GM18526 (cell line): ENCODE results near the gene MORN5.

Source experiments
- POLR2A ChIP-seq: IDR thresholded peaks from 3 replicates; pipeline ENCODE4 v1.6.1; 2011; ENCODE audit not compliant: insufficient read length; ENCODE audit errors: extremely low read depth

The MORN5 gene

DNA sequence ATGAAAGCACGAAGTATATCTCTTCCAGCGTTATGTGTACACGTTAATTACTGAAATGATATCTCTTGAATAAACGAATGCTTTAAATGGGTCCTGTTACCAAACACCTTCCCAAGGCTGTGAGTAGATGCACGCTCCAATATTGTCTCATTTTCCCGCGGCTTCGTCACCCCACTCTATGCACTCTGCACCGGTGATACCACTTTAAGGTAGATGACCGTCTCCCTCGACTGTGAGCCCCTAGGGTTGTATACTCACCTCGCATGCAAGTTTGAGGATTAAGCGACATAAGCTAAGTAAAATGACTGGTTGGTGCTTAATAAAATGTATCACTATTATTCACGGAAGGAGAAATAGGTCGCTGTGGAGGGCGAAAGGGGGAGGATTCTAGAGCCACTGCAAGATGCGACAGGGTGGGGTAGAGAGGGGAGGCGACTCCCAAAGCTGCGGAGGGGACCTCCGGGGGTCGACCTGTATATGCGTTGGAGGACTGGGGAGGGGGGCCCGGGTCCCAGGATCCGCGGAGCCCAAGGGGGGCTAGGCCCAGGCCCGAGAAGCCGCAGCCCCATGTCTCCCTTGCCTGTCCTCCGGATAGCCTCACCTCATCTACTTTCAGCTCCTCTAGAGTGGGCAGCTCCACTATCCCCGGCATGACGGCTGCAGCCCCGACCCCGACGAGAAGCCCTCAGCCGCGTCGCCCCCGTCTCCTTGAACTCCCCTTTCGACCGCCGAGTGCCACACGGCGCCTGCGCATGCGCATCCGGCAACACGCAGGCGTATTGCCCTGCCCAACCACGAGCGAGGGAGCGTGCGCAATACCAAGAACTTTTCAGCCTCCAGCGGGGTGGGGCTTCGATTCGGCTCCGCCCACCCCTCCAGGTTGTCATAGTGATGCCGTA, at the start of gene MORN5, which contains the start of gene NDUFA8:
MORN5 (plus strand) TSS at position 883 of the 899 bp plus-strand sequence. CDS start 65 bp downstream, outside the sequence.
NDUFA8 (minus strand) TSS at position 754 of the 899 bp plus-strand sequence; CDS start at position 652, 102 bp downstream.
- peak; percentile 80 for TF ChIP-seq POLR2A

DNA sequence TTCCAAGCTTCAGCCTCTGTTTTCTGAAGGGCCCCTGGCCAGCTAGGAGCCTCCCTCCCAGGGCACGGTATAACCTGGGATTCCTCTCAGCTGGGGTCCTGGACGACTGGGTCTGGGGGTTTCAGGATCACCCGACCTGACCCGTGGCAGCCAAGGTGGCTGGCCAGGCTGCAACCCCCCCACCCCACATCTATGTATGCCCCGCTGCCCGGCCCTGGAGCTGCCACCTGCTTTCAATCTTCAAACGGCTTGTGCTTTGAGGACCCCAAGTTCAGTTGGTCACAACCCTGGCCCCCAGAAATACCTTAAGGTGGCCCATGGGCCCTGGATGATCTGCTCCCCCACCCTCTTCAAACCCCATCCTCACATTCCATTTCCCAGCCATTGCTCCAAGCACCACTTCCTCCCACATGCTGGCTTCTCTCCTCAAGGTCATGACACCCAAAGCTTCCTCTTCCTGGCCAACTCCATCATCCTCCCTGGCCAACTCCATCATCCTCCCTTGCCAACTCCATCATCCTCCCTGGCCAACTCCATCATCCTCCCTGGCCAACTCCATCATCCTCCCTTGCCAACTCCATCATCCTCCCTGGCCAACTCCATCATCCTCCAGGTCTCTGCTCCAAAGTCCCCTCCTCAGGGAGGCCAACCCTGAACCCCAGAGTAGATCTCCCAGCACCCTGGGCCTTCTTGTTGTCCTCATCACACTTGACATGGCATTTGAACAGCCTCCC, 49.4 kb upstream of the MORN5 start:
- no peak for TF ChIP-seq POLR2A

DNA sequence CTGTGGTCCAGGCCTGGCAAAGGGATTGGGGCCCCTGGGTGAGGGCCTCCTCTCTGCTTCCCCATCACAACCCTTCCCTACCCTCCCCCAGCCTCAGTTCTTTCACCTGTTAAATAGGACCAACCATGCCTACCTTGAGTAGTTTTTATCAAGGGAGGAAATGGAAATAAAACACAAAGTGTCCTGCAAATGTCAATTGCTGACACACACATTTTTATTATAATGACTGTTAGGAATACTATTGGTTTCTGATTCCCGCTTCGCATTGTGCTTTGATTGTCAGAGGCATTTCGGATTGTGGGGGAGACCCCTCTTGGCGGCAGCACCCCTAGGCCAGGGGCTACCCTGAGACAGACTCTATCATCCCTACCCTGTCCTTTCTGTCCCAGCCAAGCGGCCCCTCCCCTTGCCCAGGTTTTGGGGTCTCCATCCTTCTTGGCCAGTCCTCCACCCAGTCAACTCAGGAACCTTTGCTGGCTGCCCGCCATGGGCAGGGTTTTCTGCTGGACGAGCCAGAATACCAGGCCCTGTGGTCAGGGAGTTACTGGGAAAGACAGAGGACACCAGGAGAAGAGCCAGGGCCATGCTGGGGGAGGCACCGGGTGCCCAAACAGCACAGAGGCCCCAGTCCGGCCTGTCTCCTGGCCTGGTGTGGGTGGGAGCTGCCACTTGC, 48.2 kb upstream of the MORN5 start:
- no peak for TF ChIP-seq POLR2A

DNA sequence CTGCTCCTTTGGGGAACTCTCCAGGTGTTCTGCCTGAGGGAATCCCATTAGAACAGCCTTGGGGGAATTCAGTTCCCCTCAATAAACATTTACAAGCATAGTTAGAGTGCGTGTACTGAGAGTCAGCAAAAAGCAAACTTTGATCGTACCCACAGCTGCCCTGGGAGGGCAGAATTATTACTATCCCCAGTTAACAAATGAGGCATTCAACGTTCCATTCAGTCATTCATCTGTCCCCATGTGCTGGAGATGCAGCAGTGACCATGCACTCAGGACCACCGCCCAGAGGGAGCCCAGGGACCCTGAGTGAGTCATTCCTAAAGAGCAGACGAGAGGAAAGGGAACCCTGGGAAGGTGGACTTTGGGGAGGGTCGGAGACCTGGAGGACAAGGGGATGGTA, 47.5 kb upstream of the MORN5 start:
- no peak for TF ChIP-seq POLR2A

DNA sequence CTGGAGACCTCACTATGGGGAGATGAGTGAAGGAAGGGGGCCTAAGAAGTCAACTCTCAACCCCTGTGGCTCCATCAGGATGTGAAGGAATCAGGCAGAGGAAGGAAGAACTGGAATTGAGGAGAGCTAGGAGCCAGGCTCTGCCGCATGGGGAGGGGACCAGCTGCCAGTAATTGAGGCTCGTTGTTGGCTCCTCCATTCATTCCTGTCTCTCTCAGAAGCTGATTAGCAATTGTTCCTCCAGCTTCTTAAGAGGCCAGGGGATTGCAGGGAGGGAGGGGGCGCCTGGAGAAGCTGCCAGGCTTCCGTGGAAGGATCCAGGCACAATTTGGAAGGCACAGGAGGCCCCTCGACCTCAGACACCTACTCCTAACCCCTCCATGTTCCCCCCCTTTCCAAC, 46.1 kb upstream of the MORN5 start:
- TF ChIP-seq POLR2A, result no peak

DNA sequence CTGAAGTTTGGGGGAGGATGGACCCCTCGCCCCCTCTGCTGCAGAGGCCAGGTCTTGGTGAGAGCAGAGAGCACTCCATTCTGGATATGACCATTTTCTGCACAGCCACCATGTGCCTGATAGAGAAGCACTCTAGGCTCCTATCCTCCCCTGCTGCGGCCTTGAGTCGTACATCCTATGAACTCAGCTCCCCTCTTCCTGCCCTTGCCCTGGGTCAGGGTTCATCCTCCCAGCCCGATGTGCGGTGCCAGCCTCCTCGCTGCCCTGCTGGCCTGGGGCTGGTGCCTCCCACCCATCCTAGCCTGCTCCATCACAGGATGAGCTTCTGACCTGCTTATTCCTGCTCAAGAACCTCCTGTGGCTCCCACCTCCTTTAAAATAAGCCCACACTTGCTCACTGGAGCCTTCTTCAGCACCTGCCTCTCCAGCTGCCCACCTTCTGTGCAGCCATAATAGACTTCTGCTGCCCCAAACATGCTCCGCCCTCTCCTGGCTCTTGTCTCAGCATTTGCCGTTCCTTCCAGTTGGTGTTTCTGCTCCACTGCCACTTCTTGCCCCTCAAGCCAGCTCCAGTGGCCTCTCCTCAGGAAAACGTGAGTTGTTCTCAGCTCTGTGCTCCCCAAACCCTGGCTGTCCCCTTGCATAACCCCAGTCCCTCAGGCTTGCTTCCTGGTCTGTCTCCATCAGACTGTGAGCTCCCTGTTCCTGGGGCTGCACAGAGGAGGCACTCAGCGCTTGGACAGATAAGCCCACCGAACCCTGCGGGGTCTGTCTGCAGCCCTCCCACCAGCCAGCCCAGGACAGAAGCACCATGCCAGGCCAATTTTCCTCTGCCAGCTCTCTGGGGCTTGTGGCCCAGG, 44.3 kb upstream of the MORN5 start:
- TF ChIP-seq POLR2A, result no peak

DNA sequence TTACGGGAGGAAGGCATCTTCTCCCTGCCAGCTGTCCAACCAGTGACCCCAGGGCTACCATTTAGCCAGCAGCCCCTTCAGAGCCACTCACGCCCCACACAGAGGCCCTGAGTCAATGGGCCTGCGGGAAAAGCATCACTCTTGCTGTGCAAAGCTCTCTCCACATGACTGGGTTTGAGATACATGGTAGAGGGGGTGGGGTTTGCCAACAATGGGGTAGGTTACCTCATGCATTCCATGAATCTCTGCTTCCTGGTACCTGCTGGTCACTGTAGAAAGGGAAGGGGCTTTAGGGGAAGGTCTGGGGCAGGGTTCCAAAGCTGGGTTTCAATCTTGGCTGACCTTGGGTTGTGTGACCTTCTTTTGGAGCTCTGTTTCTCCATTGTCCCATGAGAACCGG, 43.7 kb upstream of the MORN5 start:
- no peak for TF ChIP-seq POLR2A

DNA sequence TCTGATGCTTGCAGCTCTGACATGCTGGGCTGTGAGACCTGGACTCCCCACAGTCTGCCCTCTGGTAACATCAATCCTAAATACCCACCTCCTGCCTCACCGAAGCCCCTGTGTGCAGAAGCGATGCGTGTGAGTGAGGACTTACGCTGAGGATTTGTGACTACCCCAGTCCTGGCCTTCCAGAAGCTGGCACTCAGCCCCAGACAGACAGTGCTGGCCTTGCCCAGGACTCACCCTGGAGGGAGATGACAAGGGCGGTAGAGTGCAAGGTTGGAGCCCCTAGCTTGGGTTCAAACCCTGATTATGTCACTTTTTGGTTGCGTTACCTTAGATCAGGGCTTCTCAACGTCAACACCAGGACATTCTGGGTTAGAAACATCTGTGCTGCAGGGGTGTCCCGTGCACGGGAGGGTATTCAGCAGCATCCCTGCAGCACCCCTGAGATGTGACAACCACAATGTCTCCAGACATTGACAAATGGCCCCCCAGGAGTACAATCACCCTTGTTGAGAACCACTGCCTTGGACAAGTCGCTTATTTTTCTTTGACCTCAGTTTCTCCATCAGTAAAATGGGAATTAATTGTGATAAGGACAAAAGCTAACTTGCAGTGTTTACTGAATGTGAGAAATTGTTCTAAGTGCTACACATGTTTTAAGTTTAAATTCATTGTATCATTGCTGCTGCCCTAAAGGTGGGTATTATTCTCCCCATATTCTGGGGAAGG, 43.1 kb upstream of the MORN5 start:
- no peak for TF ChIP-seq POLR2A

DNA sequence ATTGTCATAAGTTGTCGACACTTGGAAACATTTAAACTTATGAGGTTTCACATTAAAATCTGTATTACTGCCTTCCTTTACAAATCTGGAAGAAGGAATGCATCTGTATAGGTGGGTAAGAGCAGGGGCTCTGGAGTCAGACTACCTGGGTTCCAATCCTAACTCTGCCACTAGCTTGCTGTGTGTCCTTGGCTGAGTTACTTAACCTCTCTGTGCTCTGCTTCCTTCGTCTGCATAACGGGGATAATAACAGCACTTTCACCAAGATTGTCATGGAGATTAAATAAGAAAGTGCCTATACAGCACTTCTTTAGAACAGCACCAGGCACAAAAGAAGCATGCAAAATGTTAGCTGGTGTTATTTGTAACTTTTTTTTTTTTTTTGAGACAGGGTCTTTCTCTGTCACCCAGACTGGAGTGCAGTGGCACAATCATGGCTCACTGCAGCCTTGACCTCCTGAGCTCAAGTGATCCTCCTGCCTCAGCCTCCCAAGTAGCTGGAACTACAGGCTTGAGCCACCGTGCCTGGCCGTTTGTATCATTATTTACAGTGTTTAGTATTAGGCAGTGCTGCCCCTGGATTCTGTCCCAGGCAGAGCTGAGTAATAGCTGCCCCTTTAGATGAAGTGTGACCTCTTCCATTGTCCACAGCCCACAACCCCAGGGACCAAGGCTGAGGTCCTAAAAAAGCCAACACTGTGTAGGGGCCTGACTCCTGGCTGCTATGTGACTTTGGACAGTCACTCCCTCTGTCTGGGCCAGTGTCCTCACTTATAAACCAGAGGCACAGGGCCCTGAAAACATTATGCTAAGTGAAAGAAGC, 41.2 kb upstream of the MORN5 start:
- TF ChIP-seq POLR2A, result no peak

DNA sequence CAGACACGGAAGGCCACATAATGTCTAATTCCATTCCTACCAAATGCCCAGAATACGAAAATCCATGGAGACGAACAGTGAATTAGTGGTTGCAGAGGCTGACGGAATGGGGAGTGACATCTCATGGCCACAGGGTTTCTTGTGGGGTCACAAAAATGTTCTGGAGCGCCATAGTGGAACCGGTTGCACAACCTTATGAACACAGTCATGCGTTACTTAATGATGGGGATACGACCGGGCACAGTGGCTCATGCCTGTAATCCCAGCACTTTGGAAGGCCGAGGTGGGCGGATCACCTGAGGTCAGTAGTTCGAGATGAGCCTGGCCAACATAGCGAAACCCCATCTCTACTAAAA, 40.6 kb upstream of the MORN5 start:
- no peak for TF ChIP-seq POLR2A

DNA sequence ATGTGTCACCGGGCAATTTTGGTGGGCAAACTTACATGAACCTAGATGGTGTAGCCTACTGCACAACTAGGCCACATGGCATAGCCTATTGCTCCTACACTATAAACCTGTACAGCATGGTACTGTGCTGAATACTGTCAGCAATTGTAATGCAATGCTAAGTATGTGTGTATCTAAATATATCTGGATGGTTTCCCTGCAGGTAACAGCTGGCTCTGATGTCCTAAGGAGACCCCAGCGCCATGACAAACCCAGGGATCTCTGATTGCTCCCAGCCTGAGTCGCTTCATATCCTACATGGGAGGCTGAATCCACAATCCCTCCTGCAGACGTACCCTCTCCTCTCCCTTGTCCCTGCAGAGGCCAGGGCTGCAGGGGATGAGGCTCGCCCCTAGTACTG, 40.0 kb upstream of the MORN5 start:
- TF ChIP-seq POLR2A, result no peak

DNA sequence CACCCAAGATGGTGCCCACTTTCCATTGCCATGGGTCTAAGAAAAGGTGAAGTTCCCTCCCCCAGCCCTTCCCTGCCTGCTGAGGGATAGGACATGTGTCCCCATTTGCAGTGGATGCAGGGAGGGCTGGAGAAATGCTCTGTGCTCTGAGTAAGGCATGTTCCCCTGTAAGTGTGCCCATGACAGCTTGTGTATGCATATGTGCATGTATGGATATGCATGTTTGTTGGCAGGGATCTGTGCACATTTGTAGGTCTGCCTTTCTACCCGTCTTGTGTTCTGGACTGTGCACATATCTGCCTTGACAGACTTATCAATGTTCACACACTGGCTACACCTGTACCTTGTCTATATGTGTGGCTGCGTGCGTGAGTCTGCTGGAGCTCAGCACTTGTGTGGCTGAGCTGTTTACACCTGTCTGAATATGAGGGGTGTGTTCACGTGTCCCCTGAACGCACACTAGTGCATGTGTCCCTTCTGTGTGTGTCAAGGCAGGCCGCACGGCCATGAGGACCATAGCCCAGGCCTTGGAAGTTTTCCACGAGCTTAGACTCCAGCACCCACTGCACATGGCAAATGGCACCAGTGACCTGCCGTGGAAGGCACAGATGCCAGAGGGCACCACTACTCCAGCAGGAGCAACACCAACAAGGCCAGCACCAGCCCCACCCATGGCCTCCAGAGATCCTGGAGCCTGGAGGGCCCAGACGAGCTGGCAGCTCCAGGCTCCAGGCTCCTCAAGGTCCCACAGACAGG, 39.2 kb upstream of the MORN5 start:
- TF ChIP-seq POLR2A, result no peak

DNA sequence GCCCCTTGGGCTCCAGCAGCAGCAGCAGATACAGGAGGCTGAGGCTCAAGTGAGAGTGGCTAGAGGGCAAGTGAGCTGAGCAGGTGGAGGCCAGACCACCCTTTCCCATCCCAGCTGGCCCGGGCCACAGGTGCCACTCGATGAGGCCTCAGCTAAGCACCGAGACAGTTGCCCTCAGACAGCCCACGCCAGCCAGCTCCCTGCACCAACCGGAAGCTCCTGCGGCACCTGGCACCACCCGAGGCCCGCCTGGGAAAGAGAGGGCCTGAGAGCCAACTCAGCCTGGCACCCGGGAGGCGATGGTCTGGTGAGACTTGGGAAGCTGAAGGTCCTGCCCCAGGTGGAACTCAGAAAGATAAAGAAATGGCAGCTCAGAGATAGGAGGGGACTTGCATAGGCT, 38.3 kb upstream of the MORN5 start:
- TF ChIP-seq POLR2A, result no peak

DNA sequence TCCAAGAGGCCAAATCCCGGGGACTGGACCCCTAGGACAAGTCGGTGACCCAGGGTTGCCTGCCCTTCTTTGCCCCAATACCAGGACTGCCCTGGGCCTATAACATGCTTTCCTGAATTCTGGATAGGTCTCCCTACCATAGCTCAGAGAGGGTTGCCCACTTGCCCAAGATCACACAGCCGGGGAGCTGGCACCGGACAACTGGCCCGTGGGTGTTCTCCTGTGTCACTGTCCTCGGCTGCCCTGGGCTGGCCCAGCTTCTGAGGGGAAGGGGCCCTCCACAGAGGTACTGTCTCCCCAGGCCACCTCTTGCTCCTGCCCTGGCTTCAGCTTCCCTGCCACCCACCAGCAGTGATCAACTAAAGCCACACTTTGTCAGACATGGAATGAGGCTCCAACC, 37.8 kb upstream of the MORN5 start:
- TF ChIP-seq POLR2A, result no peak
